Karpas-422 (cell line): Measurements from ENCODE around the gene ZNF500. TPM values are rescaled to one million over a fixed set of nuclear protein-coding genes. Genes with fewer than 3 reads are reported as not detected.
"Not testable (repeated sequence)": the region's sequence is repeated elsewhere in the genome, so short reads cannot be mapped to it uniquely, and the experiment has no call there.

ENCODE experiments used
- DNase-seq: peaks from one replicate; pipeline ENCODE4 v3.0.0-alpha.2; 2015
- H2AFZ ChIP-seq: fragments of 200-600 bp; sonication (generic); 2 replicates; pipeline ENCODE4 v1.6.1; 2014; ENCODE audit warnings: antibody characterized with exemption, low read length, mixed read lengths
- H3K27ac ChIP-seq: fragments of 200-600 bp; sonication (generic); 2 replicates; pipeline ENCODE4 v1.5.1; 2014; ENCODE audit warnings: mild to moderate bottlenecking, low read length, moderate library complexity
- H3K27me3 ChIP-seq: fragments of 200-600 bp; sonication (generic); 2 replicates; pipeline ENCODE4 v1.6.1; 2014; ENCODE audit warnings: low read length, mixed read lengths
- H3K36me3 ChIP-seq: fragments of 200-600 bp; sonication (generic); 2 replicates; pipeline ENCODE4 v1.6.1; 2014; ENCODE audit warnings: low read length, mixed read lengths; ENCODE audit not compliant: insufficient read depth
- H3K4me1 ChIP-seq: fragments of 200-600 bp; sonication (generic); 2 replicates; pipeline ENCODE4 v1.6.1; 2014; ENCODE audit warnings: mild to moderate bottlenecking, low read length, mixed read lengths
- H3K4me2 ChIP-seq: fragments of 200-600 bp; sonication (generic); 2 replicates; pipeline ENCODE4 v1.6.1; 2014; ENCODE audit warnings: low read length, low read depth, mild to moderate bottlenecking; ENCODE audit not compliant: poor library complexity, severe bottlenecking
- H3K4me3 ChIP-seq: fragments of 200-600 bp; sonication (generic); 2 replicates; pipeline ENCODE4 v1.5.1; 2014; ENCODE audit warnings: mild to moderate bottlenecking, antibody characterized with exemption, low read length, mixed read lengths
- H3K79me2 ChIP-seq: fragments of 200-600 bp; sonication (generic); 2 replicates; pipeline ENCODE4 v1.6.1; 2014; ENCODE audit warnings: mild to moderate bottlenecking, low read length, mixed read lengths
- H3K9ac ChIP-seq: fragments of 200-600 bp; sonication (generic); 2 replicates; pipeline ENCODE4 v1.6.0; 2014; ENCODE audit warnings: low read length
- H3K9me2 ChIP-seq: fragments of 200-600 bp; sonication (generic), shearing (Covaris generic); replicated peaks from 2 replicates; pipeline ENCODE4 v1.6.0; 2014; ENCODE audit warnings: mild to moderate bottlenecking, low read length, moderate library complexity; ENCODE audit not compliant: insufficient read depth
- H3K9me3 ChIP-seq: fragments of 300-700, 200-600 bp; sonication (generic); 2 replicates; pipeline ENCODE4 v1.6.1; 2014; ENCODE audit warnings: low read length, mixed read lengths
- H4K20me1 ChIP-seq: fragments of 200-600 bp; sonication (generic); 2 replicates; pipeline ENCODE4 v1.6.1; 2014; ENCODE audit warnings: mild to moderate bottlenecking, antibody characterized with exemption, low read length, low read depth; ENCODE audit not compliant: insufficient read depth
- total RNA-seq: library from RNA; depleted of rRNA; stranded (reverse); fragments of >200 nt; shearing (Covaris generic); gene quantifications from 2 replicates; pipeline ENCODE4 v1.2.3, GENCODE V29; 2014; ENCODE audit warnings: low replicate concordance

ZNF500 gene
- total RNA-seq, 1 experiment from 2014 or later = 4.9 TPM

- Histone ChIP-seq H3K9ac (no peak overlapping the region), H3K36me3 (no peaks in the 10 kb centered on the region), H2AFZ (no peak overlapping the region), H3K27me3 (no peaks in the 10 kb centered on the region), H4K20me1 (no peaks in the 10 kb centered on the region), H3K27ac (no peak overlapping the region), H3K79me2 (no peaks in the 10 kb centered on the region), H3K4me1 (no peaks in the 10 kb centered on the region), H3K9me3 (no peaks in the 10 kb centered on the region), H3K9me2 (no peaks in the 10 kb centered on the region), H3K4me2 (no peak overlapping the region), H3K4me3 (no peak overlapping the region)
- DNase-seq = no peak
These were observed 18.9 kb downstream of the ZNF500 start for GRCh38 chr16:4747906-4748681.

DNA sequence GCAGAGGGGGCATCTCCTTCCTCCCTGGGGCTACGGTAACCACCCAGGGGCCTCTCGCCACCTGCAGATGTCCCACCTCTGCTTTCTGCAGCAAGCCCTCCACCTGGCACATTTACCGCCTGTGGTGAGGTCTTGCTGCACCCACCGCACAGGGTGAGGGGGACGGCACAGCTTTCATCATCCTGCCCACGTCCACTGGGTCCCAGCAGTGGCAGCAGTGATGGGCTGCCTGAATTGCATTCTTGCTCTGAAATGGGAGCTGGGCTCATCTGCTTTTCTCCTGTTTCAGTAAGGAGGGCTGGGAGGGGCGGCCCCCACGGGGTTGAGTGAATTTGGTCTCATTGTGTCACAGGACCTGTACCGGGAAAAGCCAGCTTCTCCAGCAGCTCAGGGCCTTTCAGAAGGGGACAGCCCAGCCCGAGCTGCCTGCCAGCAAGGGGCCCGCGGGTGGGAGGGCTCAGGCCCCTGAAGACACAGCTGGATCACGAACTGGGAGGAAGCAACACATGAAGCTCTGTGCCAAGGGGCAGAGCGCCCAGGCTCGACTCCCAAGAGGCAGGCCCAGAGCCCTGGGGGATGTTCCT lies 19.9 kb downstream of the ZNF500 start:
- DNase-seq = no peak
- no peaks in the 10 kb centered on the region for H3K27me3 ChIP-seq
- no peaks in the 10 kb centered on the region for H3K9me3 ChIP-seq
- no peaks in the 10 kb centered on the region for H3K36me3 ChIP-seq
- no peaks in the 10 kb centered on the region for H4K20me1 ChIP-seq
- no peak overlapping the region for H3K4me3 ChIP-seq
- H3K79me2 ChIP-seq = no peaks in the 10 kb centered on the region
- no peak overlapping the region for H3K9ac ChIP-seq
- no peak overlapping the region for H3K27ac ChIP-seq
- no peaks in the 10 kb centered on the region for H3K9me2 ChIP-seq
- no peak overlapping the region for H2AFZ ChIP-seq
- H3K4me2 ChIP-seq = no peak overlapping the region
- H3K4me1 ChIP-seq = no peaks in the 10 kb centered on the region

- H3K9me3 ChIP-seq = no peaks in the 10 kb centered on the region
- H3K36me3 ChIP-seq = no peaks in the 10 kb centered on the region
- DNase-seq = no peak
- H3K79me2 ChIP-seq = no peaks in the 10 kb centered on the region
- no peak overlapping the region for H3K4me3 ChIP-seq
- no peaks in the 10 kb centered on the region for H3K27me3 ChIP-seq
- H3K4me2 ChIP-seq = no peak overlapping the region
- H3K4me1 ChIP-seq = no peaks in the 10 kb centered on the region
- no peaks in the 10 kb centered on the region for H3K9me2 ChIP-seq
- no peak overlapping the region for H2AFZ ChIP-seq
- no peak overlapping the region for H3K27ac ChIP-seq
- H4K20me1 ChIP-seq = no peaks in the 10 kb centered on the region
- H3K9ac ChIP-seq = no peak overlapping the region
These were observed 20.7 kb downstream of the ZNF500 start for GRCh38 chr16:4746215-4746614.

- no peaks in the 10 kb centered on the region for H4K20me1 ChIP-seq
- H3K27me3 ChIP-seq = no peaks in the 10 kb centered on the region
- no peak overlapping the region for H3K9ac ChIP-seq
- DNase-seq = peak; percentile 54
- no peaks in the 10 kb centered on the region for H3K79me2 ChIP-seq
- H3K9me3 ChIP-seq = no peaks in the 10 kb centered on the region
- H3K9me2 ChIP-seq = no peaks in the 10 kb centered on the region
- no peak overlapping the region for H3K4me3 ChIP-seq
- H3K4me1 ChIP-seq = no peaks in the 10 kb centered on the region
- no peak overlapping the region for H3K27ac ChIP-seq
- H2AFZ ChIP-seq = no peak overlapping the region
- H3K36me3 ChIP-seq = no peaks in the 10 kb centered on the region
- no peak overlapping the region for H3K4me2 ChIP-seq
These were observed 21.7 kb downstream of the ZNF500 start for GRCh38 chr16:4745274-4745569.

DNA sequence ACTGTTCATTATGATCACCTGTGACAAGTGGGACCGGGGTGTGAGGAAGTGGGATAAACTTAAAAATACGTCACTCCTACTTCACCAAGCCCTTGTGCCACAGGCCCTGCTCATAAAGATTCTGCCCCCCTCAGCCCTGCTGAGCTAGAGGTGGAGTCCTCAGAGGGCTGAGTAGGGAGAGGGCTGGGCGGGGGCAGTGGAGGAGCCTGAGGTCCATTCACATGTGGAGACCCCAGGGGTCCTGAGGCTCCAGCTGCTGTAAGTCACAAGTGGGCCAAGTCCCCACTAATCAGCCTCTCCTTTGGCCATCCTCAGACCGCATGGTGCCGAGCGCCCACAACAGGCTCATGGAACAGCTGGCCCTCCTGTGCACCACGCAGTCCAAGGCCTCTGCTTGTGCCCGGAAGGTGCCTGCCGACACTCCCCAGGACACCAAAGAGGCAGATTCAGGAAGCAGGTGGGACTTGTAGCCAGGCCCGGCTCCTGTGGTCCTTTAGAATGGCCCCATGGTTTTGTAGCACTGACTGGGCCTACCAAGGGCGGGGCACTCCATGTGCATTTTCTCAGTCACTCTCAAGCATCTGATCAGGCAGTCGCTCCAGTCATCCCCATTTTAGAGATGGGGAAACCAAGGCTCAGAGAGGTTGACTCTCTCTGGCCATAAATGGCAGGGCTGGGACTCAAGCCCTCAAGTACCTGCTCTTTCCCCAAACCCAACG lies 22.2 kb downstream of the ZNF500 start:
- H3K4me2 ChIP-seq = no peak overlapping the region
- no peaks in the 10 kb centered on the region for H3K9me3 ChIP-seq
- H2AFZ ChIP-seq = no peak overlapping the region
- DNase-seq = no peak
- no peak overlapping the region for H3K4me3 ChIP-seq
- no peaks in the 10 kb centered on the region for H3K9me2 ChIP-seq
- no peak overlapping the region for H3K9ac ChIP-seq
- no peak overlapping the region for H3K27ac ChIP-seq
- no peaks in the 10 kb centered on the region for H3K79me2 ChIP-seq
- no peaks in the 10 kb centered on the region for H3K4me1 ChIP-seq
- no peaks in the 10 kb centered on the region for H4K20me1 ChIP-seq
- H3K27me3 ChIP-seq = no peaks in the 10 kb centered on the region
- H3K36me3 ChIP-seq = no peaks in the 10 kb centered on the region

- Histone ChIP-seq H3K9me3 (no peaks in the 10 kb centered on the region), H2AFZ (no peak overlapping the region), H3K4me2 (no peak overlapping the region), H3K4me1 (no peaks in the 10 kb centered on the region), H3K27me3 (no peaks in the 10 kb centered on the region), H4K20me1 (no peaks in the 10 kb centered on the region), H3K9me2 (no peaks in the 10 kb centered on the region), H3K9ac (no peak overlapping the region), H3K79me2 (no peaks in the 10 kb centered on the region), H3K27ac (no peak overlapping the region), H3K4me3 (no peak overlapping the region), H3K36me3 (no peaks in the 10 kb centered on the region)
- no peak for DNase-seq
These were observed 23.6 kb downstream of the ZNF500 start for GRCh38 chr16:4743226-4743878.

- not testable (repeated sequence) for DNase-seq, H3K9me2 ChIP-seq, H3K79me2 ChIP-seq, H3K9me3 ChIP-seq, H3K4me1 ChIP-seq, H4K20me1 ChIP-seq, H3K4me2 ChIP-seq, H3K4me3 ChIP-seq, H3K36me3 ChIP-seq, H2AFZ ChIP-seq, H3K27me3 ChIP-seq, H3K9ac ChIP-seq, H3K27ac ChIP-seq
These were observed 28.6 kb downstream of the ZNF500 start for GRCh38 chr16:4738370-4738769.

DNA sequence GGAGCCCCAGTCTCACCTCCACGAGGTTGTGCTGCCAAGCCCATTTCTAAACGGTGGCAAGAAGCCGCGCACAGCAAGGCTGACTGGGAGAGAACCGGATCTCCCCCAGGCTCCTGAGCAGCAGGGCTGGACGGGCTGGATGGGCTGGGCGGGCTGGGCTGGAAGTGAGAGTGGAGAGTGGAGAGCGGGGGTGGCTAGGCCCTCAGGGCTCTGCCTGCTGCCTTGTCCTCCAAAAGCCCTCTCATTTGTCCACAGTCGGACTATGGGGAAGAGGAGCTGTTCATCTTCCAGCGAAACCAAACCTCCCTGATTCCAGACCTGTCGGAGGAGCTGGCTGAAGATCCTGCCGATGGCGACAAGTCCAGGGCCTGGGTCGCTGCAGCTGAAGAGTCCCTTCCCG lies 29.4 kb downstream of the ZNF500 start:
- DNase-seq = no peak
- Histone ChIP-seq H4K20me1 (no peaks in the 10 kb centered on the region), H3K4me2 (no peak overlapping the region), H3K36me3 (no peaks in the 10 kb centered on the region), H3K79me2 (peaks cover 13% of the 10 kb centered on the region), H3K9me3 (no peaks in the 10 kb centered on the region), H2AFZ (no peak overlapping the region), H3K9me2 (no peaks in the 10 kb centered on the region), H3K4me3 (no peak overlapping the region), H3K27me3 (no peaks in the 10 kb centered on the region), H3K9ac (no peak overlapping the region), H3K4me1 (peaks cover 15% of the 10 kb centered on the region), H3K27ac (no peak overlapping the region)
